Measurements from ENCODE around the gene WDR73.

DNA sequence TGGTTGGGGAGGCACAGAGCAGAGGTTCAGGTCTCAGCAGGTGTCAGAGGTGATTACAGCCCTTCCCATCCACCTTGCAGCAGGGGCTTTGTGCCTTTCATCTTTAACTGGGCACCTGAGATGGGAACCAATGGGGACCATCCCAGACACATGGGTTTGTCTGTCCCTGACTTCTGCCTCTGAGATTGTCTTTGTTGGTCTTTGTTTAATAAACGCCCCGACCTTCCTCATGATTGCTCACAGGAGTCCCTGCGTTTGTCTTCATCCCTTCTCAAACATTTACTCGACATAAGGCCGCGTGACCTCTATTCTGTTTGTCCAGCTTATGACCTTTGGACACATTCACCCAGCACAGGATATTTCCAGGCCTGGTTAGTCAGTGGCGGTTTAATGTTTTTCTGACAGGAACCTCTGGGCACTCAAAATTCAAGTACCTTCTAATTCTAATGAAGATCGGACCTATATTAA, 47.4 kb downstream of the WDR73 start:
- TF ChIP-seq NFIC (IDR thresholded peaks at IDR 0.05; ENCODE audit: borderline replicate concordance) (no peak), TEAD4 (IDR thresholded peaks at IDR 0.05; ENCODE audit: borderline replicate concordance, insufficient read depth) (no peak), SMC3 (IDR thresholded peaks at IDR 0.05; ENCODE audit: low read depth, low read length) (no peak)
- TF ChIP-seq, protein P1, sequence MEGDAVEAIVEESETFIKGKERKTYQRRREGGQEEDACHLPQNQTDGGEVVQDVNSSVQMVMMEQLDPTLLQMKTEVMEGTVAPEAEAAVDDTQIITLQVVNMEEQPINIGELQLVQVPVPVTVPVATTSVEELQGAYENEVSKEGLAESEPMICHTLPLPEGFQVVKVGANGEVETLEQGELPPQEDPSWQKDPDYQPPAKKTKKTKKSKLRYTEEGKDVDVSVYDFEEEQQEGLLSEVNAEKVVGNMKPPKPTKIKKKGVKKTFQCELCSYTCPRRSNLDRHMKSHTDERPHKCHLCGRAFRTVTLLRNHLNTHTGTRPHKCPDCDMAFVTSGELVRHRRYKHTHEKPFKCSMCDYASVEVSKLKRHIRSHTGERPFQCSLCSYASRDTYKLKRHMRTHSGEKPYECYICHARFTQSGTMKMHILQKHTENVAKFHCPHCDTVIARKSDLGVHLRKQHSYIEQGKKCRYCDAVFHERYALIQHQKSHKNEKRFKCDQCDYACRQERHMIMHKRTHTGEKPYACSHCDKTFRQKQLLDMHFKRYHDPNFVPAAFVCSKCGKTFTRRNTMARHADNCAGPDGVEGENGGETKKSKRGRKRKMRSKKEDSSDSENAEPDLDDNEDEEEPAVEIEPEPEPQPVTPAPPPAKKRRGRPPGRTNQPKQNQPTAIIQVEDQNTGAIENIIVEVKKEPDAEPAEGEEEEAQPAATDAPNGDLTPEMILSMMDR (IDR thresholded peaks at IDR 0.05): no peak
- TF ChIP-seq, protein P2, sequence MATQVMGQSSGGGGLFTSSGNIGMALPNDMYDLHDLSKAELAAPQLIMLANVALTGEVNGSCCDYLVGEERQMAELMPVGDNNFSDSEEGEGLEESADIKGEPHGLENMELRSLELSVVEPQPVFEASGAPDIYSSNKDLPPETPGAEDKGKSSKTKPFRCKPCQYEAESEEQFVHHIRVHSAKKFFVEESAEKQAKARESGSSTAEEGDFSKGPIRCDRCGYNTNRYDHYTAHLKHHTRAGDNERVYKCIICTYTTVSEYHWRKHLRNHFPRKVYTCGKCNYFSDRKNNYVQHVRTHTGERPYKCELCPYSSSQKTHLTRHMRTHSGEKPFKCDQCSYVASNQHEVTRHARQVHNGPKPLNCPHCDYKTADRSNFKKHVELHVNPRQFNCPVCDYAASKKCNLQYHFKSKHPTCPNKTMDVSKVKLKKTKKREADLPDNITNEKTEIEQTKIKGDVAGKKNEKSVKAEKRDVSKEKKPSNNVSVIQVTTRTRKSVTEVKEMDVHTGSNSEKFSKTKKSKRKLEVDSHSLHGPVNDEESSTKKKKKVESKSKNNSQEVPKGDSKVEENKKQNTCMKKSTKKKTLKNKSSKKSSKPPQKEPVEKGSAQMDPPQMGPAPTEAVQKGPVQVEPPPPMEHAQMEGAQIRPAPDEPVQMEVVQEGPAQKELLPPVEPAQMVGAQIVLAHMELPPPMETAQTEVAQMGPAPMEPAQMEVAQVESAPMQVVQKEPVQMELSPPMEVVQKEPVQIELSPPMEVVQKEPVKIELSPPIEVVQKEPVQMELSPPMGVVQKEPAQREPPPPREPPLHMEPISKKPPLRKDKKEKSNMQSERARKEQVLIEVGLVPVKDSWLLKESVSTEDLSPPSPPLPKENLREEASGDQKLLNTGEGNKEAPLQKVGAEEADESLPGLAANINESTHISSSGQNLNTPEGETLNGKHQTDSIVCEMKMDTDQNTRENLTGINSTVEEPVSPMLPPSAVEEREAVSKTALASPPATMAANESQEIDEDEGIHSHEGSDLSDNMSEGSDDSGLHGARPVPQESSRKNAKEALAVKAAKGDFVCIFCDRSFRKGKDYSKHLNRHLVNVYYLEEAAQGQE (IDR thresholded peaks at IDR 0.05; ENCODE audit: low read depth, low read length): no peak

All from SK-N-SH (cell line).